Body of pancreas (tissue), 4 donors: Measurements from ENCODE around the gene PLCZ1. TPM values are rescaled to one million over a fixed set of nuclear protein-coding genes. Genes with fewer than 3 reads are reported as not detected.
"Not testable (repeated sequence)": the region's sequence is repeated elsewhere in the genome, so short reads cannot be mapped to it uniquely, and the experiment has no call there.

Experiments
- ATAC-seq: fragments of 150-250 bp; one replicate; pipeline ENCODE4 v1.9.1; 2016
- DNase-seq, 4 donors: peaks; one replicate each; pipeline ENCODE4 v3.0.0-alpha.2; 2019
- H3K27ac ChIP-seq, 4 donors: fragments of 200-600 bp; sonication (generic); 1 replicate in 3 of 4; 2 replicates in 1 of 4; pipeline versions ENCODE4 v1.5.1 to v1.6.1; 2016 to 2019; ENCODE audit warnings: mild to moderate bottlenecking in 1 of 4, mixed read lengths in 1 of 4, moderate library complexity in 1 of 4
- H3K27me3 ChIP-seq, 2 donors: fragments of 200-600 bp; sonication (generic); one replicate each; pipeline ENCODE4 v1.6.0; 2016; ENCODE audit warnings: mild to moderate bottlenecking in 1 of 2
- H3K36me3 ChIP-seq, 2 donors: fragments of 200-600 bp; sonication (generic); replicated peaks in 1 of 2; 2 replicates each; pipeline ENCODE4 v1.5.1; 2016; ENCODE audit warnings: low read depth in 2 of 2; ENCODE audit not compliant: insufficient read depth in 1 of 2
- H3K4me1 ChIP-seq: fragments of 200-600 bp; sonication (generic); one replicate; pipeline ENCODE4 v1.6.0; 2016
- H3K4me3 ChIP-seq, 2 donors: fragments of 200-600 bp; sonication (generic); 1 replicate in 1 of 2; 2 replicates in 1 of 2; pipeline ENCODE4 v1.5.1; 2016 to 2019
- H3K9me3 ChIP-seq, 3 donors: fragments of 200-600 bp; sonication (generic); 1 replicate in 2 of 3; 2 replicates in 1 of 3; pipeline ENCODE4 v1.5.1; 2016
- POLR2A ChIP-seq, 3 donors: fragments of 450-650 bp; IDR thresholded peaks; one replicate each; pipeline ENCODE4 v1.6.1; 2016; ENCODE audit warnings: antibody characterized with exemption in 3 of 3, mild to moderate bottlenecking in 2 of 3
- WGBS, 2 donors: methylation state at CpG; one replicate each; pipeline ENCODE4 v1.1.5; 2017; 5-methylcytosine and 5-hydroxymethylcytosine counted together
- intact Hi-C: fragments of 100-400 bp; cut with DNase I; formaldehyde crosslinking; loops from one replicate; pipeline ENCODE4 v1.15.1; 2023
- total RNA-seq, 2 donors: library from RNA; depleted of rRNA; stranded (reverse); fragments of >200 nt; gene quantifications; one replicate each; pipeline ENCODE4 v1.1.0, GENCODE V29; 2016
- TF ChIP-seq, protein P1 (sequence below), 7 experiments: fragments of 450-650 bp in 4 of 7; fragments of 200-600 bp in 3 of 7; sonication (generic) in 3 of 7; IDR thresholded peaks; one replicate each; pipeline ENCODE4 v1.5.1; 2016 to 2019; ENCODE audit warnings: antibody characterized with exemption in 7 of 7

The PLCZ1 gene, protein sequence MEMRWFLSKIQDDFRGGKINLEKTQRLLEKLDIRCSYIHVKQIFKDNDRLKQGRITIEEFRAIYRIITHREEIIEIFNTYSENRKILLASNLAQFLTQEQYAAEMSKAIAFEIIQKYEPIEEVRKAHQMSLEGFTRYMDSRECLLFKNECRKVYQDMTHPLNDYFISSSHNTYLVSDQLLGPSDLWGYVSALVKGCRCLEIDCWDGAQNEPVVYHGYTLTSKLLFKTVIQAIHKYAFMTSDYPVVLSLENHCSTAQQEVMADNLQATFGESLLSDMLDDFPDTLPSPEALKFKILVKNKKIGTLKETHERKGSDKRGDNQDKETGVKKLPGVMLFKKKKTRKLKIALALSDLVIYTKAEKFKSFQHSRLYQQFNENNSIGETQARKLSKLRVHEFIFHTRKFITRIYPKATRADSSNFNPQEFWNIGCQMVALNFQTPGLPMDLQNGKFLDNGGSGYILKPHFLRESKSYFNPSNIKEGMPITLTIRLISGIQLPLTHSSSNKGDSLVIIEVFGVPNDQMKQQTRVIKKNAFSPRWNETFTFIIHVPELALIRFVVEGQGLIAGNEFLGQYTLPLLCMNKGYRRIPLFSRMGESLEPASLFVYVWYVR
- total RNA-seq = not detected

DNA sequence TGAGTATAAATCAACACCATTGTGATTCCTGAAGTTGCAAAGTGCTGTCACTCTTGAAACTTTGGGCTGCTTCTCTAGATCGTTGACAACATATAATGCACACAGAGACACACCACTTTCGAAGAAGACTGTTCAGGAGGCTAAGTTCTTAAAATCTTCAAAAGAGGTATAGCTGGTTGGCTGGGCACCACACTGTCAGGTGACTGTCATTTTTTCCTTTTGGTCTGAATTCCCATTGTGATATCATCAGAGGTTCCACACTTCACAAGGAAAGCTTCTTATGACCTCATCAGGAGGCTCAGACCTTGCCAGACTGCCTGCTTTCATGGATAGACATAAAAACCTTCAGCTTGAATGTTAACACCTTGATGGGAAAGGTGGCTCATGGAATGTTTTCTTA, at the start of gene PLCZ1, which contains the start of gene CAPZA3:
PLCZ1 (minus strand) TSS at position 194 of the 400 bp plus-strand sequence. CDS start 641 bp downstream, outside the sequence.
CAPZA3 (plus strand) TSS at position 301 of the 400 bp plus-strand sequence. CDS start 150 bp downstream, outside the sequence.
- H3K9me3 ChIP-seq = no peaks in the 10 kb centered on the region
- intact Hi-C loops = no loop called here
- no peaks in the 10 kb centered on the region for H3K27me3 ChIP-seq
- TF ChIP-seq POLR2A (IDR thresholded peaks at IDR 0.05) = no peak
- TF ChIP-seq, protein P1, sequence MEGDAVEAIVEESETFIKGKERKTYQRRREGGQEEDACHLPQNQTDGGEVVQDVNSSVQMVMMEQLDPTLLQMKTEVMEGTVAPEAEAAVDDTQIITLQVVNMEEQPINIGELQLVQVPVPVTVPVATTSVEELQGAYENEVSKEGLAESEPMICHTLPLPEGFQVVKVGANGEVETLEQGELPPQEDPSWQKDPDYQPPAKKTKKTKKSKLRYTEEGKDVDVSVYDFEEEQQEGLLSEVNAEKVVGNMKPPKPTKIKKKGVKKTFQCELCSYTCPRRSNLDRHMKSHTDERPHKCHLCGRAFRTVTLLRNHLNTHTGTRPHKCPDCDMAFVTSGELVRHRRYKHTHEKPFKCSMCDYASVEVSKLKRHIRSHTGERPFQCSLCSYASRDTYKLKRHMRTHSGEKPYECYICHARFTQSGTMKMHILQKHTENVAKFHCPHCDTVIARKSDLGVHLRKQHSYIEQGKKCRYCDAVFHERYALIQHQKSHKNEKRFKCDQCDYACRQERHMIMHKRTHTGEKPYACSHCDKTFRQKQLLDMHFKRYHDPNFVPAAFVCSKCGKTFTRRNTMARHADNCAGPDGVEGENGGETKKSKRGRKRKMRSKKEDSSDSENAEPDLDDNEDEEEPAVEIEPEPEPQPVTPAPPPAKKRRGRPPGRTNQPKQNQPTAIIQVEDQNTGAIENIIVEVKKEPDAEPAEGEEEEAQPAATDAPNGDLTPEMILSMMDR (IDR thresholded peaks at IDR 0.05) = no peak
- ATAC-seq (no peak), DNase-seq (no peak)
- 44 to 69% methylated on average over 2 of the region's 2 CpGs for WGBS, 2 donors
- H3K4me3 ChIP-seq = no peak within 1 kb of the TSS
- no peak within 1 kb of the TSS for H3K27ac ChIP-seq
- H3K4me1 ChIP-seq = no peaks in the 10 kb centered on the region
- no peaks in the 10 kb centered on the region for H3K36me3 ChIP-seq

DNA sequence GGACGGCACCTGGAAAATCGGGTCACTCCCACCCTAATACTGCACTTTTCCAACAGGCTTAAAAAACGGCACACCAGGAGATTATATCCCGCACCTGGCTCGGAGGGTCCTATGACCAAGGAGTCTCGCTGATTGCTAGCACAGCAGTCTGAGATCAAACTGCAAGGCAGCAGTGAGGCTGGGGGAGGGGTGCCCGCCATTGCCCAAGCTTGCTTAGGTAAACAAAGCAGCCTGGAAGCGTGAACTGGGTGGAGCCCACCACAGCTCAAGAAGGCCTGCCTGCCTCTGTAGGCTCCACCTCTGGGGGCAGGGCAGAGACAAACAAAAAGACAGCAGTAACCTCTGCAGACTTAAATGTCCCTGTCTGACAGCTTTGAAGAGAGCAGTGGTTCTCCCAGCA, 47.7 kb upstream of the PLCZ1 start:
- H3K27me3 ChIP-seq, H3K9me3 ChIP-seq, H3K36me3 ChIP-seq, ATAC-seq, H3K4me3 ChIP-seq, intact Hi-C loops, H3K27ac ChIP-seq, DNase-seq, H3K4me1 ChIP-seq: not testable (repeated sequence)
- WGBS, 2 donors = 86 to 88% methylated on average over 6 to 8 of the region's 8 CpGs

DNA sequence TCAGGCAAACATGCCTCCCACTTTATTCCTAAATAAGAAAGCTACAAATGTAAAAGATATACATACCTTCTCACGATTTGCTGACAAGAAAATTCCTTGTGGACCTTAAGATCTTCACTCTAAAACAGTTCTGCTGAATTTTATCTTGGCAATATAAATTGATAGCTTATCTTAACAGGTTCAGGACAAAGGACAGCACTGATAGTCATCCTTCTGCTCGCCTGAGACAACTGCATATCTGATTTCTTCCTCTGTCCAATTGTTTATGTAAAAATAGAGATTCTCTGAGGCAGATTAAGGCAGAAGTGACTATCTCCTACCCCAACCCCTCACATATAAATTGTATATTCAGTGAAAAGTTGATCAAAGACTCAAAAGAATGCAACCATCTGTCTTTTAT, 45.0 kb upstream of the PLCZ1 start:
- Histone ChIP-seq H3K27me3 (no peaks in the 10 kb centered on the region), H3K4me3 (no peak overlapping the region), H3K9me3 (no peaks in the 10 kb centered on the region), H3K4me1 (no peaks in the 10 kb centered on the region), H3K27ac (no peak overlapping the region), H3K36me3 (no peaks in the 10 kb centered on the region)
- TF ChIP-seq, protein P1 (IDR thresholded peaks at IDR 0.05) = no peak
- no peak for TF ChIP-seq POLR2A (IDR thresholded peaks at IDR 0.05)
- intact Hi-C loops = no loop called here
- no peak for DNase-seq
- 33 to 48% methylated on average over 2 of the region's 2 CpGs for WGBS, 2 donors
- ATAC-seq = no peak

DNA sequence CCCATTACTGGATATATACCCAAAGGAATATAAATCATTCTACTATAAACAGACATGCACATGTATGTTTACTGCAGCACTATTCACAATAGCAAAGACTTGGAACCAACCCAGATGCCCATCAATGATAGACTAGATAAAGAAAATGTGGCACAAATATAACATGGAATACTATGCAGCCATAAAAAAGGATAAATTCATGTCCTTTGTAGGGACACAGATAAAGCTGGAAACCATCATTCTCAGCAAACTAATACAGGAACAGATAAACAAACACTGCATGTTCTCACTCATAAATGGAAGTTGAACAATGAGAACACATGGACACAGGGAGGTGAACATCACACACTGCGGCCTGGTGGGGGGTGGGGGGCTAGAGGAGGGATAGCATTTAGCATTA, 28.7 kb upstream of the PLCZ1 start:
- intact Hi-C loops, DNase-seq, H3K36me3 ChIP-seq, H3K27me3 ChIP-seq, ATAC-seq, H3K4me3 ChIP-seq, H3K27ac ChIP-seq, H3K9me3 ChIP-seq, H3K4me1 ChIP-seq: not testable (repeated sequence)
- WGBS, 2 donors = 73 to 78% methylated on average over 1 of the region's 1 CpG

DNA sequence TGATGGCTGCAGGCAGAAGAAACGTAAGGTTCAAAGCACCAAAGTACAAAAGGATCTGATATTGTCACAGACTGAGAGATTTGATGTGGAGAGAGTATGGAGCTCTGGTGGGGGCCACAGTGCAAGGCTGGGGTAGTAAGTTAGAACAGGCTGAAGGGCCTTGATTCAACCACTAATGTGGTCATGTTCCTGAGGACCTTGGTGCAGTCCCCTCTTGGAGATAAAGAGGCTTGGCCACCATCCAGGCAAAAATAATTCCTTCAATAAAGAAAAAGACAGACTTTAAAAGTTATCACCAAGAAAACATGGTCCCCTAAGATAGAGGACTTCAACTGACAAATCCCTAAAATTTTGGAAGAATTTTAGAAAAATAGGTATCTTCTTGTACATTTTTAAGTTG, 17.5 kb upstream of the PLCZ1 start:
- Histone ChIP-seq H3K4me1 (no peaks in the 10 kb centered on the region), H3K27me3 (no peaks in the 10 kb centered on the region), H3K4me3 (no peak overlapping the region), H3K36me3 (no peaks in the 10 kb centered on the region), H3K27ac (no peak overlapping the region), H3K9me3 (no peaks in the 10 kb centered on the region)
- no peak for DNase-seq
- WGBS, 2 donors = 53 to 74% methylated on average over 1 of the region's 1 CpG
- no peak for TF ChIP-seq POLR2A (IDR thresholded peaks at IDR 0.05)
- TF ChIP-seq, protein P1 (IDR thresholded peaks at IDR 0.05) = no peak
- no peak for ATAC-seq
- intact Hi-C loops = no loop called here
